MV-4-11 (cell line): ENCODE data around the gene GIPC1.

Experiments used
- DNase-seq: peaks from one replicate; lab custom pipeline; 2025; lab: John Stamatoyannopoulos, UW

Gene GIPC1

GRCh38 chr19:14435320-14436050, 60.4 kb downstream of the GIPC1 start:
- DNase-seq, result no peak

GRCh38 chr19:14434543-14435319, 61.2 kb downstream of the GIPC1 start:
- peak; percentile 47 for DNase-seq

DNA sequence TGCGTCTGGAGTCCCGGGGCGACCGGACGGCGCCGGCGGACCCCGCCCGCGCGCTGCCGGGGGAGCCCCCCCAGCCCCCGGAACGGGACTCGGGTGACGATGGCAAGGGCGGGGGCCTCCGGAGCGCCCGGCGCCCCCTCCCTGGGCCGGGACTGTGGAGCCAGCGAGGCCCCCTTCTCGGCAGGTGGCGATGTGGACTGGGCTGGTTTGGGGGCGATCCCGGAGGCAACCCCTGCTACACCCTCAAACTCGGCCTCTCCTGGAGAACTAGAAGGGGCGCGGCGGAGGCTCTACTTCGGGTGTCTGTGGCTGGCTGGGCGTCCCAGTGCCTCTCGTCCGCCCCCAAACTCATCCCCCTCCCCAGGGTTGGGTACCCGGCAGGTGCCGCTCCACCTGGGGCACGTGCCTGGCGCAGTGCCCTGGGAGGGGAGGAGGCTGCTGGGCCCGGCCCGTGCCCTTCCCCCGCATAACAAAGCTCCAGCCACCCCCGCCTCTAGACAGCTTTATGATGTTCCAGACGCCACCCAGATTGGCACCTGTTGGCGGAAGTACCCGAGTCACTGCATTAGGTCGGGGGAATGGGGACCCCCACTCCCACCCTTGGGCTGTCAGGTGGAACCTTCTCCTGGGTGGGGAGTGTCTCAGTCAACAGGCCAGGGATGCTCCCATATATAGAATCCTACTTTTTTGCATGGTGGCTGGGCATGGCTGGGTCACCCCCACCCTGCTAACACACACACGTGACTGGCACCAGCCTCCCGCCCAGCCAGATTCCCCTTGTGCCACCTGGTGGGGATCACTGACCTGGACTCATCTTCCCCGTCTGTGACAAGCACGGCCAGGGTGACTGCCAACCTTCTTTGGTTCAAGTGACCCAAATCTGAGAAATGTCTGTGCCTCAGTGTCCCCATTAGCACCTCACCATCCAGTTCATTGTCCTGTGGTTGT, 62.1 kb downstream of the GIPC1 start:
- DNase-seq, result no peak

DNA sequence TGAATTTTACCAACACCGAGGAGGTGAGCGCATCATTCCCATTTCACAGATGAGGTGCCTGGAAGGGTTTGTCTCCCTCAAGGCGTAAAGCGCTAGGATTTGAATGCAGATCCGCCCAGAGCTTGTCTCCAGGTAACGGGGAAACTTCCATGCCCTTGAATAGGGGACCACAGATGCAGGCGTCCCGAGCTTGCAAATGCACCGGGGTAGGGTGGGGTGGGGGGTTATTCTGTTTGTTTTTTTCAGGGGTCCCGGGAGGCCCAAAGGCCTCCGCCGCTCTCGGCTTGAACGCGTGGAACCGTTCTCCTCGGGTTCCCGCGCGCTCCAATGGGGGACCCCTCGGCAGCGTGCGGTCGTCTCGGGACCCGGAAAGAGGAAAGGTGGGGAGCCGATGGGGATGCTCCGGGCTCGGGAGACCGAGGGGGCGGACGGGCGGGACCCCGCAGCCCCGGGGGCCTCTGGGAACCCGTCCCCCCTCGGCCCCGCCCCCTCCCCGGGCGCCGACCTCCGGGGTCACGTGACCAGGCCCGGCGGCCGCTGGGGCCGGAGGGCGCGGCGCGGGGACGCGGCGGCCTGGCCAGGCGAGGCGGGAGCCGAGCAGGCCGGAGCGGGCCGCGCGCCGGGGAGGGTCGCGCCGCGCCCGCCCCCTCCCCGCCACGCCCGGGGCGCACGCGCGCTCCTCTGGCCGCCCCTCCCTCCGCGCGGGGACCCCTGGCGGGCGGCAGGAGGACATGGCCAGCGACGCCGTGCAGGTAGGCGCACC, 63.0 kb downstream of the GIPC1 start, which contains the start of gene PKN1:
TSS of gene PKN1 (plus strand) at position 516 of the 763 bp plus-strand sequence. CDS start at position 732, 216 bp downstream.
- no peak for DNase-seq

GRCh38 chr19:14430712-14431111, 65.2 kb downstream of the GIPC1 start:
- no peak for DNase-seq

GRCh38 chr19:14428882-14429416, 67.0 kb downstream of the GIPC1 start:
- DNase-seq, result no peak
